Activated CD8-positive, alpha-beta T cell treated with anti-CD3 and anti-CD28 coated beads for 36 hours (primary cell): ENCODE results near the gene BUB1B. TPM values are rescaled to one million over a fixed set of nuclear protein-coding genes. Genes with fewer than 3 reads are reported as not detected.
"Not testable (repeated sequence)": the region's sequence is repeated elsewhere in the genome, so short reads cannot be mapped to it uniquely, and the experiment has no call there.

Experiments used
- ATAC-seq: fragments of 200-7000 bp; cut with Tn5 transposase; one replicate; pipeline ENCODE4 v1.10.0; 2021; ENCODE audit warnings: mild to moderate bottlenecking, moderate library complexity
- CTCF ChIA-PET: fragments of 350-600 bp; sonication (Branson Sonifier 250); formaldehyde crosslinking; loops from one replicate; lab custom pipeline; 2021; ENCODE audit warnings: antibody characterized with exemption; lab: Charles Lee
- POLR2A ChIA-PET: fragments of 350-600 bp; sonication (Branson Sonifier 250); formaldehyde crosslinking; loops from one replicate; lab custom pipeline; 2021; ENCODE audit warnings: antibody characterized with exemption; lab: Charles Lee
- DNase-seq: peaks from one replicate; pipeline ENCODE4 v3.0.0-alpha.2; 2020
- H3K27ac Mint-ChIP-seq: one replicate; pipeline ENCODE4 v1.8.0; 2021; ENCODE audit warnings: mild to moderate bottlenecking, mixed read lengths
- H3K27me3 Mint-ChIP-seq: one replicate; pipeline ENCODE4 v1.8.0; 2021; ENCODE audit warnings: mixed read lengths
- H3K36me3 Mint-ChIP-seq: one replicate; pipeline ENCODE4 v1.8.0; 2021; ENCODE audit warnings: low read depth, mixed read lengths
- H3K4me1 Mint-ChIP-seq: one replicate; pipeline ENCODE4 v1.8.0; 2021; ENCODE audit warnings: low read depth, mixed read lengths
- H3K4me3 Mint-ChIP-seq: one replicate; pipeline ENCODE4 v1.8.0; 2021; ENCODE audit warnings: mild to moderate bottlenecking, moderate library complexity, mixed read lengths
- H3K9me3 Mint-ChIP-seq: one replicate; pipeline ENCODE4 v1.8.0; 2021; ENCODE audit warnings: mixed read lengths
- CTCF ChIP-seq: fragments of 200-600 bp; IDR thresholded peaks from one replicate; pipeline ENCODE4 v1.8.0; 2022; ENCODE audit warnings: antibody characterized with exemption, mild to moderate bottlenecking
- intact Hi-C: fragments of 100-400 bp; cut with micrococcal nuclease; formaldehyde crosslinking; loops from one replicate; pipeline ENCODE4 v1.10.0; 2022
- total RNA-seq, 2 experiments: library from RNA; stranded (reverse); gene quantifications; one replicate each; pipeline ENCODE4 v1.2.3, GENCODE V29; 2021

The BUB1B gene
- total RNA-seq, 2 experiments from 2014 or later, result 79.6 to 82.5 TPM

- H3K27ac Mint-ChIP-seq, result no peak overlapping the region
- H3K9me3 Mint-ChIP-seq, result no peaks in the 10 kb centered on the region
- H3K27me3 Mint-ChIP-seq, result no peaks in the 10 kb centered on the region
- peaks cover 25% of the 10 kb centered on the region for H3K36me3 Mint-ChIP-seq
- intact Hi-C loops, result loop anchor here (5.0 kb wide), 1 partner anchor 115 kb away; no protein-coding TSS in a partner anchor
- POLR2A ChIA-PET, result interaction anchor here (0.7 to 2.1 kb wide), 11 partner anchors 28 to 146 kb away, joined by 3 to 10 read pairs (median 4); partner anchors contain the start of genes BMF and PLCB2
- no peak overlapping the region for H3K4me3 Mint-ChIP-seq
- H3K4me1 Mint-ChIP-seq, result peaks cover 6% of the 10 kb centered on the region
- TF ChIP-seq CTCF, result no peak
- CTCF ChIA-PET, result interaction anchor here (0.9 to 4.6 kb wide), 15 partner anchors 20 to 127 kb away, joined by 3 to 26 read pairs (median 4); partner anchors contain the start of genes BMF and SRP14
- no peak for ATAC-seq
- no peak for DNase-seq
Observed at GRCh38 chr15:40161693-40162391, 973 bp downstream of the BUB1B start.

GRCh38 chr15:40162552-40162951 is 1.7 kb downstream of the BUB1B start:
- ChIA-PET CTCF (interaction anchor here (0.9 to 4.6 kb wide), 10 partner anchors 21 to 123 kb away, joined by 3 to 26 read pairs (median 5); partner anchors contain the start of gene SRP14), POLR2A (interaction anchor here (0.7 to 2.1 kb wide), 9 partner anchors 27 to 117 kb away, joined by 3 to 10 read pairs (median 4); partner anchors contain the start of gene BMF)
- no peak overlapping the region for H3K4me3 Mint-ChIP-seq
- H3K9me3 Mint-ChIP-seq, result no peaks in the 10 kb centered on the region
- peaks cover 6% of the 10 kb centered on the region for H3K4me1 Mint-ChIP-seq
- TF ChIP-seq CTCF, result no peak
- DNase-seq (no peak), ATAC-seq (no peak)
- H3K36me3 Mint-ChIP-seq, result peaks cover 27% of the 10 kb centered on the region
- no peaks in the 10 kb centered on the region for H3K27me3 Mint-ChIP-seq
- H3K27ac Mint-ChIP-seq, result no peak overlapping the region
- intact Hi-C loops, result loop anchor here (5.0 kb wide), 1 partner anchor 115 kb away; no protein-coding TSS in a partner anchor

GRCh38 chr15:40163657-40164416 is 3.0 kb downstream of the BUB1B start:
- Mint-ChIP-seq H3K4me3 (peak overlapping the region; percentile 1), H3K27me3 (no peaks in the 10 kb centered on the region), H3K36me3 (peaks cover 38% of the 10 kb centered on the region), H3K4me1 (peaks cover 6% of the 10 kb centered on the region), H3K9me3 (no peaks in the 10 kb centered on the region), H3K27ac (peak overlapping the region; percentile 11)
- DNase-seq, result no peak
- ChIA-PET CTCF (interaction anchor here (1.0 to 4.6 kb wide), 5 partner anchors 17 to 118 kb away, joined by 3 to 24 read pairs (median 4); no protein-coding TSS in a partner anchor), POLR2A (interaction anchor here (0.9 to 1.4 kb wide), 3 partner anchors 20 to 378 kb away, joined by 3 to 4 read pairs (median 3); no protein-coding TSS in a partner anchor)
- no peak for TF ChIP-seq CTCF
- no peak for ATAC-seq
- intact Hi-C loops, result loop anchor here (5.0 kb wide), 1 partner anchor 117 kb away; no protein-coding TSS in a partner anchor

GRCh38 chr15:40167374-40167773 is 6.5 kb downstream of the BUB1B start:
- POLR2A ChIA-PET, CTCF ChIA-PET, H3K27ac Mint-ChIP-seq, ATAC-seq, H3K27me3 Mint-ChIP-seq, DNase-seq, H3K4me3 Mint-ChIP-seq, H3K9me3 Mint-ChIP-seq, intact Hi-C loops, H3K4me1 Mint-ChIP-seq: not testable (repeated sequence)
- H3K36me3 Mint-ChIP-seq, result peaks cover 55% of the 10 kb centered on the region

- Mint-ChIP-seq H3K27ac (no peak overlapping the region), H3K4me3 (no peak overlapping the region), H3K4me1 (peaks cover 4% of the 10 kb centered on the region), H3K27me3 (no peaks in the 10 kb centered on the region), H3K9me3 (no peaks in the 10 kb centered on the region), H3K36me3 (peaks cover 30% of the 10 kb centered on the region)
- ATAC-seq, result no peak
- no peak for DNase-seq
- intact Hi-C loops, result no loop called here
- POLR2A ChIA-PET, result interaction anchor here (0.7 kb wide), 1 partner anchor 193 kb away, joined by 4 read pairs; no protein-coding TSS in a partner anchor
- TF ChIP-seq CTCF, result no peak
- CTCF ChIA-PET, result interaction anchor here (1.4 to 1.9 kb wide), 5 partner anchors 9 to 130 kb away, joined by 3 to 6 read pairs (median 5); no protein-coding TSS in a partner anchor
Observed at GRCh38 chr15:40175160-40175559, 14.3 kb downstream of the BUB1B start.
